ENCODE measurements around the gene VPS37C.

VPS37C gene

GRCh38 chr11:61129639-61130523, 31.3 kb downstream of the VPS37C start:
- H4K91ac ChIP-seq (ENCODE audit: low read depth, low read length), result no peak overlapping the region
- no peak overlapping the region for H2BK12ac ChIP-seq (ENCODE audit: low read length)
- H2AK5ac ChIP-seq (ENCODE audit: low read length), result no peak overlapping the region
- H3K4me3 ChIP-seq (ENCODE audit: low read depth, low read length), result no peak overlapping the region
- H3K79me1 ChIP-seq (ENCODE audit: low read length), result peaks cover 2% of the 10 kb centered on the region
- peaks cover 24 to 26% of the 10 kb centered on the region in 2 experiments for H3K36me3 ChIP-seq (ENCODE audit: control insufficient read depth in 1 of 2, insufficient read depth in 2 of 2, low read length in 2 of 2)
- H3K4ac ChIP-seq (ENCODE audit: low read depth, low read length), result no peak overlapping the region
- no peak overlapping the region for H3K14ac ChIP-seq (ENCODE audit: low read length)
- no peak overlapping the region for H2BK5ac ChIP-seq (ENCODE audit: low read depth, low read length, poor library complexity)
- no peak overlapping the region for H2AFZ ChIP-seq (ENCODE audit: insufficient read depth, low read length, poor library complexity)
- DNase-seq, result peak; percentile 87 to 92
- H3K4me1 ChIP-seq (ENCODE audit: control insufficient read depth in 1 of 2, insufficient read depth in 2 of 2, low read length in 2 of 2), result peaks cover 9 to 14% of the 10 kb centered on the region in 2 experiments
- no peak overlapping the region for H4K8ac ChIP-seq (ENCODE audit: low read depth, low read length)
- no peak overlapping the region for H3K27ac ChIP-seq (ENCODE audit: low read depth, low read length)
- H3K79me2 ChIP-seq (ENCODE audit: control insufficient read depth, insufficient read depth, low read length, poor library complexity), result peaks cover 2% of the 10 kb centered on the region
- no peak overlapping the region for H3K9ac ChIP-seq (ENCODE audit: low read length)
- no peaks in the 10 kb centered on the region for H3K27me3 ChIP-seq (ENCODE audit: insufficient read depth, low read length)
- H3K23ac ChIP-seq (ENCODE audit: low read length), result no peak overlapping the region
- no peak overlapping the region for H3K4me2 ChIP-seq (ENCODE audit: low read length)
- H4K12ac ChIP-seq (ENCODE audit: low read depth, low read length), result no peak overlapping the region
- no peaks in the 10 kb centered on the region for H3K9me3 ChIP-seq (ENCODE audit: insufficient read depth, low read depth, low read length)
- no peak overlapping the region for H2BK120ac ChIP-seq (ENCODE audit: insufficient read depth, low read length, poor library complexity)
- no peak overlapping the region for H3K18ac ChIP-seq (ENCODE audit: low read length)
- WGBS (ENCODE audit: extremely low coverage, insufficient coverage, insufficient read length), result no CpG with 5 or more reads among the region's 33 CpGs

- H3K9me3 ChIP-seq (ENCODE audit: insufficient read depth, low read depth, low read length), result no peaks in the 10 kb centered on the region
- H3K4me3 ChIP-seq (ENCODE audit: low read depth, low read length), result no peak overlapping the region
- H2BK12ac ChIP-seq (ENCODE audit: low read length), result no peak overlapping the region
- H4K91ac ChIP-seq (ENCODE audit: low read depth, low read length), result no peak overlapping the region
- H3K27me3 ChIP-seq (ENCODE audit: insufficient read depth, low read length), result no peaks in the 10 kb centered on the region
- H3K9ac ChIP-seq (ENCODE audit: low read length), result no peak overlapping the region
- H3K4me2 ChIP-seq (ENCODE audit: low read length), result no peak overlapping the region
- no peak overlapping the region for H2BK120ac ChIP-seq (ENCODE audit: insufficient read depth, low read length, poor library complexity)
- H3K14ac ChIP-seq (ENCODE audit: low read length), result no peak overlapping the region
- H2BK5ac ChIP-seq (ENCODE audit: low read depth, low read length, poor library complexity), result no peak overlapping the region
- H4K12ac ChIP-seq (ENCODE audit: low read depth, low read length), result no peak overlapping the region
- H2AK5ac ChIP-seq (ENCODE audit: low read length), result no peak overlapping the region
- peaks cover 21 to 22% of the 10 kb centered on the region in 2 experiments for H3K36me3 ChIP-seq (ENCODE audit: control insufficient read depth in 1 of 2, insufficient read depth in 2 of 2, low read length in 2 of 2)
- peaks cover 13 to 15% of the 10 kb centered on the region in 2 experiments for H3K4me1 ChIP-seq (ENCODE audit: control insufficient read depth in 1 of 2, insufficient read depth in 2 of 2, low read length in 2 of 2)
- H3K27ac ChIP-seq (ENCODE audit: low read depth, low read length), result no peak overlapping the region
- no peak overlapping the region for H4K8ac ChIP-seq (ENCODE audit: low read depth, low read length)
- H3K79me2 ChIP-seq (ENCODE audit: control insufficient read depth, insufficient read depth, low read length, poor library complexity), result peaks cover 2% of the 10 kb centered on the region
- DNase-seq, result no peak
- H2AFZ ChIP-seq (ENCODE audit: insufficient read depth, low read length, poor library complexity), result no peak overlapping the region
- H3K4ac ChIP-seq (ENCODE audit: low read depth, low read length), result no peak overlapping the region
- H3K79me1 ChIP-seq (ENCODE audit: low read length), result peaks cover 2% of the 10 kb centered on the region
- no CpG with 5 or more reads among the region's 18 CpGs for whole genome bisulfite sequencing (ENCODE audit: extremely low coverage, insufficient coverage, insufficient read length)
- H3K23ac ChIP-seq (ENCODE audit: low read length), result no peak overlapping the region
- no peak overlapping the region for H3K18ac ChIP-seq (ENCODE audit: low read length)
These were observed 32.1 kb downstream of the VPS37C start for GRCh38 chr11:61128947-61129638.

GRCh38 chr11:61127991-61128390, 33.2 kb downstream of the VPS37C start:
- H2BK5ac ChIP-seq (ENCODE audit: low read depth, low read length, poor library complexity), result no peak overlapping the region
- H3K27ac ChIP-seq (ENCODE audit: low read depth, low read length), result no peak overlapping the region
- no peak for DNase-seq
- H4K8ac ChIP-seq (ENCODE audit: low read depth, low read length), result no peak overlapping the region
- H3K4ac ChIP-seq (ENCODE audit: low read depth, low read length), result no peak overlapping the region
- peaks cover 2% of the 10 kb centered on the region for H3K79me2 ChIP-seq (ENCODE audit: control insufficient read depth, insufficient read depth, low read length, poor library complexity)
- no peak overlapping the region for H2BK12ac ChIP-seq (ENCODE audit: low read length)
- H3K79me1 ChIP-seq (ENCODE audit: low read length), result peaks cover 2% of the 10 kb centered on the region
- no peak overlapping the region for H3K4me2 ChIP-seq (ENCODE audit: low read length)
- H2BK120ac ChIP-seq (ENCODE audit: insufficient read depth, low read length, poor library complexity), result no peak overlapping the region
- H3K23ac ChIP-seq (ENCODE audit: low read length), result no peak overlapping the region
- H3K18ac ChIP-seq (ENCODE audit: low read length), result no peak overlapping the region
- no peak overlapping the region for H3K4me3 ChIP-seq (ENCODE audit: low read depth, low read length)
- WGBS (ENCODE audit: extremely low coverage, insufficient coverage, insufficient read length), result no CpG with 5 or more reads among the region's 9 CpGs
- no peak overlapping the region for H2AK5ac ChIP-seq (ENCODE audit: low read length)
- no peak overlapping the region for H3K14ac ChIP-seq (ENCODE audit: low read length)
- H3K36me3 ChIP-seq (ENCODE audit: control insufficient read depth in 1 of 2, insufficient read depth in 2 of 2, low read length in 2 of 2), result peaks cover 12 to 14% of the 10 kb centered on the region in 2 experiments
- no peak overlapping the region for H2AFZ ChIP-seq (ENCODE audit: insufficient read depth, low read length, poor library complexity)
- no peaks in the 10 kb centered on the region for H3K27me3 ChIP-seq (ENCODE audit: insufficient read depth, low read length)
- H3K9ac ChIP-seq (ENCODE audit: low read length), result no peak overlapping the region
- H3K4me1 ChIP-seq (ENCODE audit: control insufficient read depth in 1 of 2, insufficient read depth in 2 of 2, low read length in 2 of 2), result peaks cover 13 to 15% of the 10 kb centered on the region in 2 experiments
- H4K91ac ChIP-seq (ENCODE audit: low read depth, low read length), result no peak overlapping the region
- H4K12ac ChIP-seq (ENCODE audit: low read depth, low read length), result no peak overlapping the region
- H3K9me3 ChIP-seq (ENCODE audit: insufficient read depth, low read depth, low read length), result no peaks in the 10 kb centered on the region

GRCh38 chr11:61126256-61126655, 35.0 kb downstream of the VPS37C start:
- Histone ChIP-seq H3K4me1 (ENCODE audit: control insufficient read depth in 1 of 2, insufficient read depth in 2 of 2, low read length in 2 of 2) (peaks cover 13 to 15% of the 10 kb centered on the region in 2 experiments), H2BK120ac (ENCODE audit: insufficient read depth, low read length, poor library complexity) (no peak overlapping the region), H2BK5ac (ENCODE audit: low read depth, low read length, poor library complexity) (no peak overlapping the region), H3K4ac (ENCODE audit: low read depth, low read length) (no peak overlapping the region), H2AK5ac (ENCODE audit: low read length) (no peak overlapping the region), H3K18ac (ENCODE audit: low read length) (no peak overlapping the region), H3K4me3 (ENCODE audit: low read depth, low read length) (no peak overlapping the region), H2AFZ (ENCODE audit: insufficient read depth, low read length, poor library complexity) (no peak overlapping the region), H3K14ac (ENCODE audit: low read length) (peak overlapping the region; percentile 25), H3K23ac (ENCODE audit: low read length) (no peak overlapping the region), H3K9ac (ENCODE audit: low read length) (no peak overlapping the region), H3K27me3 (ENCODE audit: insufficient read depth, low read length) (no peaks in the 10 kb centered on the region), H3K79me2 (ENCODE audit: control insufficient read depth, insufficient read depth, low read length, poor library complexity) (peaks cover 2% of the 10 kb centered on the region), H4K8ac (ENCODE audit: low read depth, low read length) (peak overlapping the region; percentile 4), H3K4me2 (ENCODE audit: low read length) (no peak overlapping the region), H3K36me3 (ENCODE audit: control insufficient read depth in 1 of 2, insufficient read depth in 2 of 2, low read length in 2 of 2) (peaks cover 0 to 2% of the 10 kb centered on the region in 2 experiments), H3K27ac (ENCODE audit: low read depth, low read length) (no peak overlapping the region), H4K91ac (ENCODE audit: low read depth, low read length) (no peak overlapping the region), H4K12ac (ENCODE audit: low read depth, low read length) (no peak overlapping the region), H3K79me1 (ENCODE audit: low read length) (peaks cover 2% of the 10 kb centered on the region), H2BK12ac (ENCODE audit: low read length) (peak overlapping the region; percentile 54), H3K9me3 (ENCODE audit: insufficient read depth, low read depth, low read length) (no peaks in the 10 kb centered on the region)
- no peak for DNase-seq
- WGBS (ENCODE audit: extremely low coverage, insufficient coverage, insufficient read length), result no CpG with 5 or more reads among the region's 14 CpGs

All from trophoblast cell (in vitro differentiated cells and primary cell).